ENCODE measurements around the gene DIAPH3.

DIAPH3 gene

GRCh38 chr13:59963827-59964226 is 199.9 kb downstream of the DIAPH3 start:
- no peak for DNase-seq (ENCODE audit: low read depth, low spot score)

- DNase-seq (ENCODE audit: low read depth, low spot score) = no peak
Measured at GRCh38 chr13:59963383-59963782, 200.3 kb downstream of the DIAPH3 start.

DNA sequence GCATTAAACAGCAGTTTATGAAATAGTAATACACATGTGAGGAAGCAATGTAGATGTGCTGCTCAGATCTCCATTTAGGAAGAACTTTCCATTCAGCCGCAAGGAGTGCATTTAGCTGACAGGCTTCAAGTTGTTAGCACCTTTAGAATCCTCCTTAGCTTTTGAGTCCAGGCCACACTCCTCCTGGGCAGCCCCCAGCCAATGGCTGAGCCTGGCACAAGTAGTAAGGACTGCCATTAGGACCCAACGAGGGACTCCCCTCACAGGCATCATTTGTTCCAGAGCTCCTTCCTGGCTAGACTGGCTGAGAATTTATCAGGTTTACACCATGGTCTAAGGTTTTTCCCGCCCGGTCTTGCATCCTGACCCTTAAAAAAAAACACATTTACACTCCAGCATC is 201.4 kb downstream of the DIAPH3 start:
- no peak for DNase-seq (ENCODE audit: low read depth, low spot score)

- no peak for DNase-seq (ENCODE audit: low read depth, low spot score)
Measured at GRCh38 chr13:59960683-59961082, 203.0 kb downstream of the DIAPH3 start.

GRCh38 chr13:59957438-59957837 is 206.3 kb downstream of the DIAPH3 start:
- no peak for DNase-seq (ENCODE audit: low read depth, low spot score)

GRCh38 chr13:59954601-59955000 is 209.1 kb downstream of the DIAPH3 start:
- DNase-seq (ENCODE audit: low read depth, low spot score) = no peak

DNA sequence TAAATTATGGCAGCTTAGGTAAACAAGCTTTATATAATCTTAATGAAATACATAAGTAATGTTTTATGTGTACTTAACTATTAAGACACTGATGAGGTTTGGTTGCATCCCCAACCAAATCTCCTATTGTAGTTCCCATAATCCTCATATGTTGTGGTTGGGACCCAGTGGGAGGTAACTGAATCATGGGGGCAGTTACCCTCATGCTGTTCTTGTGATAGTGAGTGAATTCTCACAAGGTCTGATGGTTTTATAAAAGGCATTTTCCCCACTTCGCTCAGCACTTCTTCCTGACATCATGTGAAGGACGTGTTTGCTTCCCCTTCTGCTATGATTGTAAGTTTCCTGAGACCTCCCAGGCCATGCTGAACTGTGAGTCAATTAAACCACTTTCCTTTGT is 212.7 kb downstream of the DIAPH3 start:
- DNase-seq (ENCODE audit: low read depth, low spot score) = no peak

DNA sequence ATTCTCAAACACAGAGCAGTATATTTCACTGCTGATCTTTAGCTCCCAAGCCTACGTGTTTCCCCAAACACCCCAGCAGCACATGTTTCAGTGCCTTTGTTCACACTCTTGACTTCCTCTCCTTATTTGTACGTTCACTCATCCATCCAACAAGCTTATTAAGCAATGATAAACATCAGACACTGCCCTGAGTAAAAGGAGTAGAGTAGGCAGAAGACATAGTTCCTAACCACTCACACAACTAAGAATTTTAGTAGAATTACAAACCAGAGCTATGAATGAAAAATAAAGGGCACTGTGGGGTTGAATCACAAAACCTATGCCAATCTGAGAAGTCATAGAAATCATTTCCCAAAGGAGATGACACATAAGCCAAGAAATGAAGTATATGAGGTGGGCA is 213.5 kb downstream of the DIAPH3 start:
- DNase-seq (ENCODE audit: low read depth, low spot score) = no peak

DNA sequence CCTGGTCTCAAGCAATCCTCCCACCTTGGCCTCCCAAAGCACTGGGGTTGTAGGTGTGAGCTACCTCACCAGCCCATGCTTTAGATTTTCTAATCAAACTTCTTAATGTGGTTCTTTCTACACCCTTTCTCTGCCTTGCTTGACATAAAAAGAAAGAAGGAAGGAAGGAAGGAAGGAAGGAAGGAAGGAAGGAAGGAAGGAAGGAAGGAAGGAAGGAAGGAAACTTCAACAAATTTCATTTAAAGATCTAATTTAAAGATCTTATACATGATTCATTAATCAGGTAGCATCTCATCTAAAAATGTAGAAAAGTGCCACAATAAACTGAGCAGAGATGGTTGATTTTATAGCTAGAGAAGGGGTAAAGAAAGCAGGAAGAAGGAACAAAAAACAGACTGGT is 215.0 kb downstream of the DIAPH3 start:
- DNase-seq (ENCODE audit: low read depth, low spot score) = no peak

DNA sequence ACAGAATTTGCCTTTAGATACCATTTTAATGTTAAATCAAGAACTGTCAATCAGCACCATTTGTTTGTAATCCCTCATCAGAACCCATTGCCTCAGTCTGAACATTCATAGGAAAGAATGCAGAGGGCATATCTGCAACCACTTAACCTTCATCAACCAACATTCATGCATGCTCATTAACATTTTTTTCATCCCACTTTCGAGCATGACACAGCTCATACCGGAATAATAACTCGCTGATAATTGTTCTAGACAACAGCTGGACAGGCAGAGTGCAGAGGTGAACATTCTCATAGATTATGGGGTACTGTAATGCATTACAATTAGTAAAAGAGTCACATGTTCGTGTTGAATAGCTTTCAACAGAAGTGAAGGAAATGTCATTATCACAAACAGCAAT is 216.8 kb downstream of the DIAPH3 start:
- no peak for DNase-seq (ENCODE audit: low read depth, low spot score)

- DNase-seq (ENCODE audit: low read depth, low spot score) = no peak
Measured at GRCh38 chr13:59931621-59932020, 232.1 kb downstream of the DIAPH3 start.

DNA sequence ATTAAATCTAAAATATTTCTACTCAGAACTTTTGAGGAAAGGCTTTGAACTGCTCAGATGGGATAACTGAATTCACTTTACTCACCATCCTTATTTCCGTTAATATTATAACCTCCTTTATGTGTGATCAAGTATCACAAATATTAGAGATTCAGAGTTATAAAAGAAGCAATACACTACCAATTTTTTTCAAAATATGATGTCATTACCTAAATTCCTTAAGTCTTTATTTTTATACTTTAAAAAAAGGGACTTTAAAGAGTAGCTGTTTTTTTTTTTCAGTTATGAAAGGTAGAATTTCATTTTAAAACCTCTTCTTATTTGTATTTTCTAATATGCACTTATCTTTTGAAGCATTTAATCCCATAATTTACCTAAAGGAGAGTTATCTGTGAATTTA is 239.5 kb downstream of the DIAPH3 start:
- DNase-seq (ENCODE audit: low read depth, low spot score) = no peak

- DNase-seq (ENCODE audit: low read depth, low spot score) = no peak
Measured at GRCh38 chr13:59915252-59915651, 248.5 kb downstream of the DIAPH3 start.

- DNase-seq (ENCODE audit: low read depth, low spot score) = no peak
Measured at GRCh38 chr13:59914556-59914955, 249.2 kb downstream of the DIAPH3 start.

- no peak for DNase-seq (ENCODE audit: low read depth, low spot score)
Measured at GRCh38 chr13:59906413-59907049, 257.2 kb downstream of the DIAPH3 start.

GRCh38 chr13:59901191-59901590 is 262.5 kb downstream of the DIAPH3 start:
- no peak for DNase-seq (ENCODE audit: low read depth, low spot score)

GRCh38 chr13:59898066-59898465 is 265.7 kb downstream of the DIAPH3 start:
- no peak for DNase-seq (ENCODE audit: low read depth, low spot score)

DNA sequence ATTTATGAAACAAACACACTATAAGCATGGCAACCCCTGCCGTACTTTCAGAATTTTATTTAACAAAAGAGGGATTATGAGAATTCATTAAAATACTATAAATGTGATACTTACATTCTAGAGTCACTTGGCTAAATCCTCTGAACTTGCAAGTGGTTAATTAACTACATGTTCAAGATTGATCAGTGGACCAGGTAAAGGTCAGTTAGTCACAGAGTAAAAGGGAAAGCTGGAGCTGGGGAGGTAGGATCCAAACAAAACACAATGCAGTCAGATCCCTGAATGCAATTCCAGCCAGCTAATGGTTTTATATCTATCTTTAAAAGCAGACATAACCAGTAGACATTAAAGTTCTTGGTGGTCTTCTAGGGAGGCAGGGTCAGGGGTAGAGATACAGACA is 270.5 kb downstream of the DIAPH3 start:
- DNase-seq (ENCODE audit: low read depth, low spot score) = no peak

- no peak for DNase-seq (ENCODE audit: low read depth, low spot score)
Measured at GRCh38 chr13:59891053-59891452, 272.7 kb downstream of the DIAPH3 start.

DNA sequence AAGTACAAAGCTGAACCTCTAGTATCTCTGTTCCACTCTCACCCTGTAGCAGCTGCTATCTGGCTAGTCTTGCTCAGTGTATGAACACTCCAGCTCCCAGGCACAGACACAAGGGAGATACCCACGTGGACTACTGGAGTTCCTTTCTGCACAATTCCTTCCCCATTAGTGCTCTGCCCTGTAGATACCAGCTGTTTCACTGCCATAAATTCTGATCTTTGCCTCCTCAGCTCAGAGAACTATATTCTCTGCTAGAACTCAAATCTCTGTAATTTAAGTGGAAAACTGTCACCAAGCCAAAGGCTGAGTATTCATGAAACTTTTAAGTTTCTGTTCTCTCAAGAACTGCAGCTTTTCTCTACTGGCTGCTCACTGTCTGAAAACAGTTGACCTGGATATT is 273.7 kb downstream of the DIAPH3 start:
- DNase-seq (ENCODE audit: low read depth, low spot score) = no peak

DNA sequence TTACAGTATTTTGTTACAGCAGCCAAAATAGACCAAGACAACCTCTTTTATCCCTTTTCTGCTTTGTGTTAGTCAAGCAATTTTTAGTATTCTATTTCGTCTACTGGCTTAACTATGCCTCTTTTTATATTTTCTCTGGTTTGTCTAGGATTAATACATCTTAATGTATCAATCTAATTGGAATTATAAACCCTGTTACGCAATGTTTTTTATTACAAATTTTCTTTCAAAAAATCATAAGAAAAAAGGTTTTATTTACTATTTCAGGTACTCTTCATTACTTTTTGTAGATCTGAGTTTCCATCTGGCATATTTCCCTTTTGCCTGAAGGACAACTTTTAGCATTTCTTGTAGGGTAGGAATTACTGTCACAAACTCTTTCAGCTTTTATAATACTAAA is 275.3 kb downstream of the DIAPH3 start:
- DNase-seq (ENCODE audit: low read depth, low spot score) = no peak

DNA sequence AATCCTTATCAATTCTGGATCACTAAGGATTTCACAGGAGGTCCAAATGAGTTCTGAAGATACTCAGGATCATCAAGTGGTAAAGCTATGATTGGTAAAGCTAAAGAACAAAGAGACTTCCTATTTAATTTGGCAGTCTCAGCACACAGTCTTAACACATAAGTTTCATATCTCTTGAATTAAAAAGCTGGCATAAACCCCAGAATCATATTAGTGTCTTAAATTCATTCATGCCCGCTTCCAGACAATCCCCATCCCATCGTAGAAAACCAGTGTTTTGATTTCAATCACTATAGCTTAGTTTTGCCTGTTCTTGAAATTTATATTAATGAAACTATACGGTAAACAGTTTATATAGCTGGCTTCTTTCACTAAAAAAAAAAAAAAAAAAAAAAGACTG is 278.7 kb downstream of the DIAPH3 start:
- DNase-seq (ENCODE audit: low read depth, low spot score) = no peak

- DNase-seq (ENCODE audit: low read depth, low spot score) = no peak
Measured at GRCh38 chr13:59883885-59884284, 279.8 kb downstream of the DIAPH3 start.

DNA sequence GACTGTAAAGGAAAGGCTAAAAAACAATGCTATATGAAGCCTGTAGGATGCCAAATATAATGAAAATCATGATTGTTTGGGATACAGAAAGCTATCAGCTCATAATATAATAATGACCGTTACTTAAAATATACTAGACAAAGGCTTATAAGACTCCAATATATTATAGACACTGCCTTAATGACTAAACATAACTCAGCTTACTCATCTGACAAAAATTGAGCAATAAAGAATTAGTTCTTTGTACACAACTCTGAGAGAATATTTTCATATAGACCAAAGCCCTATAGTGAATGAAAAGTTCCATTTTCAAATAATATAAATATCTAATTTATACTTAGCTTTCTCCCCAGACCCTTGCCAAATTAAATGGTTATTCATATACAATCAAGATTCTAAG is 283.3 kb downstream of the DIAPH3 start:
- DNase-seq (ENCODE audit: low read depth, low spot score) = no peak

Data from brain pericyte (primary cell).